IMR-90 (cell line): Measurements from ENCODE around the gene TXNDC9. TPM values are rescaled to one million over a fixed set of nuclear protein-coding genes. Genes with fewer than 3 reads are reported as not detected.

Experiments used
- ATAC-seq: fragments of 200-7000 bp; cut with Tn5 transposase; 2 replicates; pipeline ENCODE4 v1.9.1; 2020; ENCODE audit warnings: low read depth, mild to moderate bottlenecking, moderate library complexity
- BruUV-seq: library from RNA; stranded (reverse); fragments of 400-500 nt; replicated peaks from 2 replicates; lab custom pipeline; 2021; lab: Mats Ljungman, UMichigan
- CTCF ChIA-PET: fragments of 300-600 bp; formaldehyde crosslinking; extraction: SDS; loops from one replicate; lab custom pipeline; 2021; ENCODE audit warnings: antibody characterized with exemption; lab: Yijun Ruan, JAX
- POLR2A ChIA-PET: fragments of 300-600 bp; sonication (Branson Sonifier 250); formaldehyde crosslinking; loops from one replicate; lab custom pipeline; 2022; ENCODE audit warnings: antibody characterized with exemption; ENCODE audit not compliant: unreplicated experiment; lab: Charles Lee
- DNase-seq: peaks from one replicate; pipeline ENCODE4 v3.0.0; 2013
- H2AFZ ChIP-seq: replicated peaks from 2 replicates; pipeline ENCODE3; 2013; ENCODE audit warnings: low read length, mild to moderate bottlenecking; ENCODE audit not compliant: poor library complexity
- H2AK5ac ChIP-seq: 2 replicates; pipeline ENCODE4 v1.6.1; 2013; ENCODE audit warnings: low read depth, low read length, inconsistent platforms
- H2AK9ac ChIP-seq: replicated peaks from 2 replicates; pipeline ENCODE3; 2013; ENCODE audit warnings: mild to moderate bottlenecking, low read depth, low read length, moderate library complexity; ENCODE audit not compliant: poor library complexity
- H2BK120ac ChIP-seq: 2 replicates; pipeline ENCODE4 v1.6.1; 2013; ENCODE audit warnings: low read depth, low read length, inconsistent platforms
- H2BK15ac ChIP-seq: 3 replicates; pipeline ENCODE4 v1.6.1; 2013; ENCODE audit warnings: low read depth, low read length, inconsistent platforms
- H2BK20ac ChIP-seq: 2 replicates; pipeline ENCODE4 v1.6.1; 2013; ENCODE audit warnings: low read depth, mild to moderate bottlenecking, inconsistent platforms, low read length, moderate library complexity
- H2BK5ac ChIP-seq: 2 replicates; pipeline ENCODE4 v1.6.1; 2013; ENCODE audit warnings: mild to moderate bottlenecking, low read depth, low read length, inconsistent platforms; ENCODE audit not compliant: poor library complexity, severe bottlenecking
- H3K14ac ChIP-seq: replicated peaks from 2 replicates; pipeline ENCODE4 v1.6.1; 2013; ENCODE audit warnings: low read depth, low read length, inconsistent platforms
- H3K18ac ChIP-seq: 2 replicates; pipeline ENCODE4 v1.6.1; 2013; ENCODE audit warnings: low read depth, low read length, control low read depth
- H3K23ac ChIP-seq: 2 replicates; pipeline ENCODE4 v1.6.1; 2013; ENCODE audit warnings: low read depth, low read length, inconsistent platforms
- H3K27ac ChIP-seq: 2 replicates; pipeline ENCODE4 v1.5.1; 2013; ENCODE audit warnings: mild to moderate bottlenecking, control low read depth, low read length; ENCODE audit not compliant: insufficient read depth
- H3K27me3 ChIP-seq: 2 replicates; pipeline ENCODE4 v1.6.1; 2013; ENCODE audit warnings: low read length; ENCODE audit not compliant: control insufficient read depth, insufficient read depth
- H3K36me3 ChIP-seq: 2 replicates; pipeline ENCODE4 v1.6.1; 2013; ENCODE audit warnings: low read length, mixed read lengths; ENCODE audit not compliant: control insufficient read depth, insufficient read depth
- H3K4ac ChIP-seq: 2 replicates; pipeline ENCODE4 v1.6.1; 2013; ENCODE audit warnings: low read depth, low read length, inconsistent platforms
- H3K4me1 ChIP-seq: 2 replicates; pipeline ENCODE4 v1.6.1; 2013; ENCODE audit warnings: low read length, mixed read lengths; ENCODE audit not compliant: control insufficient read depth, insufficient read depth
- H3K4me2 ChIP-seq: 2 replicates; pipeline ENCODE4 v1.6.1; 2013; ENCODE audit warnings: low read depth, mild to moderate bottlenecking, control low read depth, low read length, moderate library complexity
- H3K4me3 ChIP-seq: 2 replicates; pipeline ENCODE4 v1.5.1; 2013; ENCODE audit warnings: low read depth, mild to moderate bottlenecking, control low read depth, low read length, moderate library complexity; ENCODE audit not compliant: insufficient read depth
- H3K56ac ChIP-seq: 2 replicates; pipeline ENCODE4 v1.6.1; 2013; ENCODE audit warnings: low read length, inconsistent platforms; ENCODE audit not compliant: insufficient read depth; ENCODE audit errors: extremely low read depth
- H3K79me1 ChIP-seq, 2 experiments: 2 replicates each; pipeline ENCODE4 v1.6.1; 2013; ENCODE audit warnings: low read length in 2 of 2, inconsistent platforms in 1 of 2, low read depth in 1 of 2
- H3K9ac ChIP-seq: 2 replicates; pipeline ENCODE4 v1.6.1; 2013; ENCODE audit warnings: low read depth, low read length, control low read depth
- H3K9me1 ChIP-seq: 2 replicates; pipeline ENCODE4 v1.6.1; 2013; ENCODE audit warnings: low read length, inconsistent platforms; ENCODE audit not compliant: insufficient read depth
- H3K9me3 ChIP-seq: 2 replicates; pipeline ENCODE4 v1.6.1; 2013; ENCODE audit warnings: low read length; ENCODE audit not compliant: control insufficient read depth, insufficient read depth
- H4K20me1 ChIP-seq: 2 replicates; pipeline ENCODE4 v1.6.1; 2013; ENCODE audit warnings: low read length, inconsistent platforms; ENCODE audit not compliant: insufficient read depth
- H4K5ac ChIP-seq: 2 replicates; pipeline ENCODE4 v1.6.1; 2013; ENCODE audit warnings: mild to moderate bottlenecking, low read depth, low read length, control low read depth
- H4K8ac ChIP-seq, 2 experiments: 2 replicates each; pipeline ENCODE4 v1.6.1; 2013; ENCODE audit warnings: low read depth in 2 of 2, low read length in 2 of 2, control low read depth in 1 of 2, inconsistent platforms in 1 of 2
- H4K91ac ChIP-seq: 2 replicates; pipeline ENCODE4 v1.6.1; 2013; ENCODE audit warnings: low read depth, low read length, inconsistent platforms; ENCODE audit not compliant: insufficient read depth
- RAD21 ChIP-seq: IDR thresholded peaks from 2 replicates; pipeline ENCODE4 v1.6.1; 2012; ENCODE audit warnings: low read length, improper control_type of control experiment
- SMC3 ChIP-seq: fragments of 150-350 bp; IDR thresholded peaks from 2 replicates; pipeline ENCODE4 v1.6.1; 2016; ENCODE audit warnings: low read depth, mild to moderate bottlenecking, antibody characterized with exemption, low read length, moderate library complexity
- dilution Hi-C: fragments of 300-500 bp; cut with HindIII; formaldehyde crosslinking; loops from one replicate; pipeline ENCODE4 v1.14.3; 2018; ENCODE audit warnings: low sequenced_read_pairs; ENCODE audit not compliant: unreplicated experiment
- in situ Hi-C: fragments of 300-500 bp; cut with MboI; formaldehyde crosslinking; loops from 3 replicates; pipeline ENCODE4 v1.14.3; 2019; ENCODE audit warnings: low sequenced_read_pairs, inconsistent platforms, mixed read lengths
- intact Hi-C: fragments of 100-400 bp; cut with micrococcal nuclease; formaldehyde crosslinking; loops from 2 replicates; pipeline ENCODE4 v1.10.0; 2022
- polyA plus RNA-seq, 3 experiments: library from polyadenylated mRNA; depleted of rRNA; stranded (reverse); fragments of >200 nt; gene quantifications; 2 replicates each; pipeline ENCODE4 v1.2.3, GENCODE V29; 2012; ENCODE audit warnings: low replicate concordance in 1 of 3
- total RNA-seq: library from RNA; depleted of rRNA; stranded (reverse); fragments of >200 nt; gene quantifications from 2 replicates; pipeline ENCODE4 v1.2.3, GENCODE V29; 2012

TXNDC9 gene
- total and polyA plus RNA-seq, 2 of the 4 experiments (the other 2 are of a cell fraction): 33.9 to 55.4 TPM

DNA sequence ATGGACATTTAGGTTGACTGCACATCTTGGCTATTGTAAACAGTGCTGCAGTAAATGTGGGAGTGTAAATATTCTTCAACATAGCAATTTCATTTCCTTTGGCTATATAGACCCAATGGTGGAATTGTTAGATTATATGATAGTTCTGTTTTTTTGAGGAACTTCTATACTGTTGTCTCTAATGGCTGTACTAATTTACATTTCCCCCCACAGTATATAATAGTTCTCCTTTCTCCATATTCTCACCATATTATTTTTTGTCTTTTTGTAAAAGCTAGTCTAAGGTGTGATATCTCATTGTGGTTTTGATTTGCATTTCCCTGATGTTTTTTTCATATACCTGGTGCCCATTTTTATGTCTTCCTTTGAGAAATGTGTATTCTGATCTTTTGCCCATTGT lies 14.1 kb upstream of the TXNDC9 start:
- Histone ChIP-seq H2AK5ac (no peak overlapping the region), H3K9me3 (no peaks in the 10 kb centered on the region), H3K4me3 (no peak overlapping the region), H3K14ac (no peak overlapping the region), H4K5ac (no peak overlapping the region), H2BK20ac (no peak overlapping the region), H3K18ac (no peak overlapping the region), H2BK15ac (no peak overlapping the region), H3K9me1 (no peaks in the 10 kb centered on the region), H3K27me3 (no peaks in the 10 kb centered on the region), H4K20me1 (peaks cover 49% of the 10 kb centered on the region), H3K36me3 (no peaks in the 10 kb centered on the region), H3K4me2 (no peak overlapping the region), H3K4ac (no peak overlapping the region), H2AK9ac (no peak overlapping the region), H3K9ac (no peak overlapping the region), H4K91ac (no peak overlapping the region), H4K8ac (no peak overlapping the region), H2AFZ (no peak overlapping the region), H3K23ac (no peak overlapping the region), H3K27ac (no peak overlapping the region), H3K79me1 (peaks cover 16 to 52% of the 10 kb centered on the region in 2 experiments), H3K56ac (no peak overlapping the region), H3K4me1 (peaks cover 4% of the 10 kb centered on the region; the same call in 1 of the 2 replicates), H2BK120ac (no peak overlapping the region), H2BK5ac (no peak overlapping the region)
- intact Hi-C loops: no loop called here
- in situ Hi-C loops: no loop called here
- ATAC-seq (no peak), DNase-seq (no peak)
- ChIA-PET POLR2A (no interaction called here), CTCF (no interaction called here)
- no peak for TF ChIP-seq SMC3
- no peak for TF ChIP-seq RAD21
- no TSS peak for BruUV-seq
- dilution Hi-C loops: no loop called here
